Epithelial cell of proximal tubule (primary cell): ENCODE measurements around the gene ZDHHC8. TPM values are rescaled to one million over a fixed set of nuclear protein-coding genes. Genes with fewer than 3 reads are reported as not detected.

Experiments used
- DNase-seq: peaks from one replicate; pipeline ENCODE4 v3.0.0-alpha.2; 2011; ENCODE audit warnings: low read depth
- H3K4me3 ChIP-seq: 2 replicates; pipeline ENCODE4 v1.5.1; 2011; ENCODE audit warnings: low read depth, mild to moderate bottlenecking, low read length
- total RNA-seq: library from RNA; depleted of rRNA; stranded (reverse); fragments of >200 nt; gene quantifications from 2 replicates; pipeline ENCODE4 v1.2.3, GENCODE V29; 2015
- TF ChIP-seq, protein P1 (sequence below): conservative IDR thresholded peaks from 2 replicates; pipeline ENCODE4 v1.5.1; 2012; ENCODE audit warnings: low read depth, mild to moderate bottlenecking, low read length

The ZDHHC8 gene
- total RNA-seq, 1 donor from 2014 or later, result 37.8 TPM

DNA sequence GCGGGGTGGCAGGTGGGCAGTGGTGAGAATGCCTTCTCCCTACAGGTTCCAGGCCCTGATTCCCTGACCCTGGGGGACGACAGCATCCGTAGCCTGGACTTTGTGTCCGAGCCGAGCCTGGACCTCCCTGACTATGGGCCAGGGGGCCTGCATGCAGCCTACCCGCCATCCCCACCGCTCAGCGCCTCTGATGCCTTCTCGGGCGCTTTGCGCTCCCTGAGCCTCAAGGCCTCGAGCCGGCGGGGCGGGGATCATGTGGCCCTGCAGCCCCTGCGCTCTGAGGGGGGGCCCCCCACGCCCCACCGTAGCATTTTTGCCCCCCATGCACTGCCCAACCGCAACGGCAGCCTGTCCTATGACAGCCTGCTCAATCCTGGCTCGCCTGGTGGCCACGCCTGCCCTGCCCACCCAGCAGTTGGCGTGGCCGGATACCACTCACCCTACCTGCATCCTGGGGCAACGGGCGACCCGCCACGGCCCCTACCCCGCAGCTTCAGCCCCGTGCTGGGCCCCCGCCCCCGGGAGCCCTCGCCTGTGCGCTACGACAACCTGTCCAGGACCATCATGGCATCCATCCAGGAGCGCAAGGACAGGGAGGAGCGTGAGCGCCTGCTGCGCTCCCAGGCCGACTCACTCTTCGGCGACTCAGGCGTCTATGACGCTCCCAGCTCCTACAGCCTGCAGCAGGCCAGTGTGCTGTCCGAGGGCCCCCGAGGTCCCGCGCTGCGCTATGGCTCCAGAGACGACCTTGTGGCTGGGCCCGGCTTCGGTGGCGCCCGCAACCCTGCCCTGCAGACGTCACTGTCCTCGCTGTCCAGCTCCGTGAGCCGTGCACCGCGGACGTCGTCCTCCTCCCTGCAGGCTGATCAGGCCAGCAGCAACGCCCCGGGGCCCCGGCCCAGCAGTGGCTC, 11.4 kb downstream of the ZDHHC8 start:
- H3K4me3 ChIP-seq, result no peak overlapping the region
- no peak for DNase-seq
- TF ChIP-seq, protein P1, sequence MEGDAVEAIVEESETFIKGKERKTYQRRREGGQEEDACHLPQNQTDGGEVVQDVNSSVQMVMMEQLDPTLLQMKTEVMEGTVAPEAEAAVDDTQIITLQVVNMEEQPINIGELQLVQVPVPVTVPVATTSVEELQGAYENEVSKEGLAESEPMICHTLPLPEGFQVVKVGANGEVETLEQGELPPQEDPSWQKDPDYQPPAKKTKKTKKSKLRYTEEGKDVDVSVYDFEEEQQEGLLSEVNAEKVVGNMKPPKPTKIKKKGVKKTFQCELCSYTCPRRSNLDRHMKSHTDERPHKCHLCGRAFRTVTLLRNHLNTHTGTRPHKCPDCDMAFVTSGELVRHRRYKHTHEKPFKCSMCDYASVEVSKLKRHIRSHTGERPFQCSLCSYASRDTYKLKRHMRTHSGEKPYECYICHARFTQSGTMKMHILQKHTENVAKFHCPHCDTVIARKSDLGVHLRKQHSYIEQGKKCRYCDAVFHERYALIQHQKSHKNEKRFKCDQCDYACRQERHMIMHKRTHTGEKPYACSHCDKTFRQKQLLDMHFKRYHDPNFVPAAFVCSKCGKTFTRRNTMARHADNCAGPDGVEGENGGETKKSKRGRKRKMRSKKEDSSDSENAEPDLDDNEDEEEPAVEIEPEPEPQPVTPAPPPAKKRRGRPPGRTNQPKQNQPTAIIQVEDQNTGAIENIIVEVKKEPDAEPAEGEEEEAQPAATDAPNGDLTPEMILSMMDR, result no peak

DNA sequence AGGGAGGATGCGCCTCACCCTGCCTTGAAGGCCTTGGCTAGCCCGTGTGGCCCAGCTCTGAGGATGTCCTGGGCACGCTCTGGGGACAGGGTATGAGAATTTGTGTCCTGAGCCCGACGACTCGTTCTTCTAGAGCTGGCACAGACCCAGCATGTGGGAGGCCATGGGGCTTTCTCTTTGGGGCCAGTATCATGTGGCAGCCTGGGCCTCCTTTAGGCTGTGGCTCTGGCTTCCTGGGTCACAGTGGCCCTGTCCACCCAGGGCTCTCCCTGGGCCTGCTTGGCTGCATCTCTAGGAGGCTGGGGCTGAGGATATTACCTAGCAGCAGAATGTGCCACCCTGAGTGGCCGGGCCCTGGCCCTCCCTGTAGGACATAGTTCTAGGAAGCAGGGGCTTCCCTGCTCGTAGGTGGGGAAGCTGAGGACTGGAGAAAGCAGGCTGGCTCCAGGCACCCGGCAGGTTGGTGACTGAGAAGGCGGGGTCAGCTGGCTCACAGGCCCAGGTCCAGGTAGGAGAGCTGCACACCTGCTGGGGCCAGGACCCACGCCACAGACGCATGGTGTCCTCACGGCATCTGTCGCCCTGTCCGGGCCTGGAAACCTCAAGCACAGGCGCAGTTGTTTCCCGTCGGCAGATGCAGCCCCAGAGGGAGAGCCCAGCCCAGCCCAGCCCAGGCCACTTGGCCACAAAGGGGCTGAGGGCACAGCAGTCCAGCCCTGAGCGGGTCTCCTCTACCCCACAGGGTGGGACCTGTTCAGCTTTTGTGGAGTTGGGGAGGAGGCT, 12.5 kb downstream of the ZDHHC8 start:
- DNase-seq, result no peak
- TF ChIP-seq, protein P1, result no peak
- no peak overlapping the region for H3K4me3 ChIP-seq

DNA sequence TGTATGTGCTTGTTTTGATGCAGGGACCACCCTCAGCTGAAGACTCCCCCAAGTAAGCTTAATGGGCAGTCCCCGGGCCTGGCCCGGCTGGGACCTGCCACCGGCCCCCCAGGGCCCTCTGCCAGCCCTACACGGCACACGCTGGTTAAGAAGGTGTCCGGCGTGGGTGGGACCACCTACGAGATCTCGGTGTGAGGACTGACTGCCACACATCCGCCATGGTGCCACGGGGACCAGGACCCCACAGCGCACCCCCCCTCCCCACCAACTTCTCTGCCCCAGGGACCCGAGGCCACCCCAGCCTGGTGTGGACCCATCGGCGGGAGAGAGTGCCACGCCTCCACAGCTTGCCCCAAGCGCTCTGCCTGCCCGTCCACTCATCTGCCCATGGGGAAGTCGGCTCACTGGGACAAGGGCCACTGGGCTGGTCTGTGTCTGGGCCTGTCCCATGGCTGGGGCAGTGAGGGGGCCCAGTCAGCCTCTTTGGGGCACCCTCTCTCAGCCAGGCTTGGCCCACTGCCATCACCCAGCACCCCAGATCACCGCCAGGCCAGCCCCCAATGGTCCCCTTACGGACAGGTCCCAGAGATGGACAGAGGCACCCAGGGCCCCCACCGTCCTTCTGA, 13.7 kb downstream of the ZDHHC8 start:
- DNase-seq, result no peak
- TF ChIP-seq, protein P1, result no peak
- H3K4me3 ChIP-seq, result no peak overlapping the region

DNA sequence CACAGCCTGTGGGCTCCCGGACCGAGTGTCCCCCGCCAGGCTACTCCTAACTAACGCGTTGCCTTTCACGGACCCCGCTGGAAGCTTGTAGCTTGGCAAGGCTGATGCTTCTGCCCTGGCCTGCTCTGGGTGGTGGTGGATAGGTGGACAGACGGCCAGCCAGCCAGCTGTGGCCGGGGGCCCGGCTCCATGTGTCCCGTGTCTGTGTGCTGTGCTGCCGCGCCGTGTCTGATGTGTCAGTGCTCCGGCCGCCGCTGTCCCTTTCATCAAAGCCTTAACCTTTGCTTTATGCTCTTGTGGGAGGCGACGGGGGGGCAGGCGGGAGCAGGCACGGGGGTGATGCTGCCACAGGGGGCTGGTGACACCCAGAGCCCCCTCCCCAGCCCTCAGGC, 14.2 kb downstream of the ZDHHC8 start:
- no peak for DNase-seq
- H3K4me3 ChIP-seq, result no peak overlapping the region
- TF ChIP-seq, protein P1, result no peak

DNA sequence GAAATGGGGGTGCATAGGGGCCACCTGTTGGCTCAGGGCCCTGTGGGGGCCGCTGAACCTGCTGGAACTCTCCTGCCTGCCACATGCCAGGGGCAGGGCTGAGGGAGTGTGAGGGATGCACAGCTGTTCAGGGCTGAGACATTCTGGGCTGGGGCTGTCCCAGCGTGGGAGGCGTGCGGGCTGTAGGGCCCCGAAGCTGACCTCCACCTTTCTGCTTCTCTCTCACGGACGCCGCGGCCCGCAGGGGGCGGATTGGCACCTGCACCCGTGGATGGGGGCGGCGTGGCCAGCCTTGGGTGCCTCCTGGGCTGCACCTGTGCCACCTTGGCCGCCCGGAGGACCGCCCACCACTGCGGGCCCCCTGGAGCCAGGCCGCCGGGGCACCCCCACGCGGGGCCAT, 15.2 kb downstream of the ZDHHC8 start:
- no peak for DNase-seq
- H3K4me3 ChIP-seq, result no peak overlapping the region
- TF ChIP-seq, protein P1, result no peak

DNA sequence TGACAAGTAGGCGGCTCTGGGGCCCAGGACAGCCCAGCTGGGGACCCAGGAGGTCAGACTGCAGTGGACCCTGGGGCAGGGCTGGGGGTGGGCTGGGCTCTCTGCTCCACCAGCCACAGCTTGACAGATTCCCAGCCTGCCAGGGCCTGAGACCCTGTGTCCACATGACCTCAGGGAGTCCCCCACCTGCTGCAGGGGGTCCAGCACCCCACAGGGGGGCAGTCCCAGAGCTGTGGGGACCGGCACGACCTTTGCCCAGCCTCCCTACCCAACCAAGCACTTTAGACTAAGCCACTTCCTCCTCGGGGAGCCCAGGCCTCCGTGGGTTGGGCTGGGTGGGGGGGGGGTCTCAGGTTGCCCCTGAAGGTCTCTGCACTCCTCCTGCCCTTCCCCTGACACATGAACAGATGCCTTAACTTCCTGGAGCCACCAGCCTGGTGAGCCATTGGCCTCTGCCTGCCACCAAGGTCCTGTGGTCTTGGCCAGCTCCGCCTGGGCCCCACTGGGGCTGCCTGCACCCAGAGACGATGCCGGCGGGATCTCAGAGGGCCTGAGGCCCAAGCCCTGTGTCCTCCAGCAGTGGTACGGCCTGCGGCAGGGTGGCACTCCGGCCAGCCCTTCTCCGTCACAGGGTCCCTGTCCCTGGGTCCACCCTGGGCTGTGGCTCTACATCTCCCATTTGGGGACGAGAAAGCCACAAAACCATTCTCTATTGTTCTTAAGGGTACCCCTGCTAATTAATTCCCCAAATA, 15.8 kb downstream of the ZDHHC8 start:
- H3K4me3 ChIP-seq, result no peak overlapping the region
- no peak for DNase-seq
- TF ChIP-seq, protein P1, result no peak
